GM12878 (cell line): ENCODE data around the gene GIMAP1. TPM values are rescaled to one million over a fixed set of nuclear protein-coding genes. Genes with fewer than 3 reads are reported as not detected.

Source experiments
- ATAC-seq: fragments of 200-7000 bp; cut with Tn5 transposase; 3 replicates; pipeline ENCODE4 v1.9.1; 2020; ENCODE audit warnings: mild to moderate bottlenecking, moderate library complexity
- BruUV-seq: library from RNA; stranded (reverse); fragments of 400-500 nt; replicated peaks from 2 replicates; lab custom pipeline; 2021; lab: Mats Ljungman, UMichigan
- CTCF ChIA-PET: fragments of 300-600 bp; sonication (Branson Sonifier 250); formaldehyde crosslinking; extraction: SDS; loops from one replicate; lab custom pipeline; 2021; ENCODE audit warnings: inconsistent platforms; lab: Yijun Ruan, JAX
- POLR2A ChIA-PET: fragments of 350-600 bp; formaldehyde crosslinking; extraction: SDS; loops from one replicate; lab custom pipeline; 2021; ENCODE audit warnings: inconsistent platforms; lab: Charles Lee
- RAD21 ChIA-PET: fragments of 300-600 bp; sonication (Branson Sonifier 250); formaldehyde crosslinking; loops from one replicate; lab custom pipeline; 2023; ENCODE audit warnings: antibody characterized with exemption; ENCODE audit not compliant: unreplicated experiment; lab: Charles Lee
- SMC1A ChIA-PET: fragments of 300-600 bp; sonication (Branson Sonifier 250); formaldehyde crosslinking; loops from one replicate; lab custom pipeline; 2023; ENCODE audit not compliant: unreplicated experiment, uncharacterized antibody; lab: Charles Lee
- DNase-seq: peaks from one replicate; pipeline ENCODE4 v3.0.0-alpha.2; 2011; ENCODE audit warnings: low read depth, low spot score
- FAIRE-seq: peaks from 3 replicates; lab custom pipeline; 2011; peaks lifted over from hg19 to GRCh38; lab: Jason Lieb, UNC
- H2AFZ ChIP-seq: 2 replicates; pipeline ENCODE4 v1.6.0; 2011; ENCODE audit warnings: low read depth, low read length, control low read depth; ENCODE audit not compliant: control insufficient read depth
- H3K27ac ChIP-seq: 2 replicates; pipeline ENCODE4 v1.5.1; 2011; ENCODE audit warnings: control low read depth; ENCODE audit not compliant: control insufficient read depth, insufficient read depth
- H3K27me3 ChIP-seq, 2 experiments: replicated peaks in 1 of 2; 2 replicates each; pipeline versions ENCODE4 v1.6.0 to v1.6.1; 2011; ENCODE audit warnings: low read length in 1 of 2; ENCODE audit not compliant: control insufficient read depth in 2 of 2, insufficient read depth in 2 of 2
- H3K36me3 ChIP-seq, 2 experiments: 2 replicates each; pipeline ENCODE4 v1.5.1; 2011; ENCODE audit warnings: low read length in 1 of 2; ENCODE audit not compliant: control insufficient read depth in 2 of 2, insufficient read depth in 2 of 2
- H3K4me1 ChIP-seq: 2 replicates; pipeline ENCODE4 v1.6.1; 2011; ENCODE audit warnings: mild to moderate bottlenecking, low read length, moderate library complexity, mixed read lengths; ENCODE audit not compliant: control insufficient read depth, insufficient read depth
- H3K4me2 ChIP-seq: 2 replicates; pipeline ENCODE4 v1.6.0; 2011; ENCODE audit warnings: control low read depth; ENCODE audit not compliant: control insufficient read depth, insufficient read depth
- H3K4me3 ChIP-seq: fragments of 200-600 bp; sonication (generic); 2 replicates; pipeline ENCODE4 v1.5.1; 2016
- H3K79me2 ChIP-seq: 2 replicates; pipeline ENCODE4 v1.6.0; 2011; ENCODE audit warnings: low read length; ENCODE audit not compliant: control insufficient read depth, insufficient read depth
- H3K9ac ChIP-seq: 2 replicates; pipeline ENCODE4 v1.8.0; 2011; ENCODE audit warnings: low read length, control low read depth, mixed read lengths; ENCODE audit not compliant: control insufficient read depth, insufficient read depth
- H3K9me3 ChIP-seq: replicated peaks from 3 replicates; pipeline ENCODE4 v1.5.1; 2011; ENCODE audit warnings: mild to moderate bottlenecking, low read length; ENCODE audit not compliant: control insufficient read depth, insufficient read depth
- H4K20me1 ChIP-seq: 2 replicates; pipeline ENCODE4 v1.6.0; 2011; ENCODE audit not compliant: control insufficient read depth, insufficient read depth
- CBX3 ChIP-seq: fragments of 200-600 bp; sonication (generic); IDR thresholded peaks from 2 replicates; pipeline ENCODE4 v1.6.1; 2016; ENCODE audit warnings: low read depth, borderline replicate concordance
- CHD4 ChIP-seq: fragments of 200-600 bp; sonication (generic); IDR thresholded peaks from 2 replicates; pipeline ENCODE4 v1.6.1; 2016; ENCODE audit warnings: mild to moderate bottlenecking
- CREM ChIP-seq: IDR thresholded peaks from 2 replicates; pipeline ENCODE4 v1.6.1; 2014; ENCODE audit warnings: antibody characterized with exemption, low read depth
- FOXM1 ChIP-seq: IDR thresholded peaks from 2 replicates; pipeline ENCODE4 v1.6.1; 2012; ENCODE audit warnings: low read depth, mild to moderate bottlenecking, inconsistent platforms, low read length, moderate library complexity
- HDAC2 ChIP-seq: fragments of 200-600 bp; sonication (generic); IDR thresholded peaks from 2 replicates; pipeline ENCODE4 v1.6.1; 2017
- NFIC ChIP-seq: IDR thresholded peaks from 2 replicates; pipeline ENCODE4 v1.6.1; 2012; ENCODE audit warnings: low read depth, mild to moderate bottlenecking, inconsistent platforms, low read length, moderate library complexity
- NFYB ChIP-seq: IDR thresholded peaks from 2 replicates; pipeline ENCODE4 v1.6.1; 2011; ENCODE audit warnings: low read depth, mild to moderate bottlenecking, low read length, improper control_type of control experiment, moderate library complexity; ENCODE audit not compliant: insufficient read depth
- NR2C1 ChIP-seq: fragments of 450-650 bp; IDR thresholded peaks from 2 replicates; pipeline ENCODE4 v1.6.1; 2017; ENCODE audit warnings: antibody characterized with exemption, mild to moderate bottlenecking, moderate library complexity
- PAX8 ChIP-seq: fragments of 450-650 bp; IDR thresholded peaks from 2 replicates; pipeline ENCODE4 v1.6.1; 2017; ENCODE audit warnings: mild to moderate bottlenecking, moderate library complexity
- POLR2AphosphoS5 ChIP-seq: IDR thresholded peaks from 2 replicates; pipeline ENCODE4 v1.6.1; 2011; ENCODE audit warnings: mild to moderate bottlenecking, low read length, inconsistent platforms
- RELA ChIP-seq: fragments of 450-650 bp; IDR thresholded peaks from 2 replicates; pipeline ENCODE4 v1.8.0; 2014; ENCODE audit warnings: borderline replicate concordance; ENCODE audit not compliant: partially characterized antibody
- SREBF1 ChIP-seq: IDR thresholded peaks from 2 replicates; pipeline ENCODE4 v1.6.1; 2012; ENCODE audit warnings: mild to moderate bottlenecking, low read length
- ZNF274 ChIP-seq: IDR thresholded peaks from one replicate; pipeline ENCODE4 v1.8.0; 2011; ENCODE audit not compliant: insufficient read length, insufficient read depth
- ZSCAN29 ChIP-seq: fragments of 450-650 bp; IDR thresholded peaks from 2 replicates; pipeline ENCODE4 v1.6.1; 2017; ENCODE audit warnings: mild to moderate bottlenecking, moderate library complexity
- WGBS: methylation state at CpG from one replicate; pipeline ENCODE4 v1.1.6; 2016; ENCODE audit warnings: low lambda C conversion rate; ENCODE audit not compliant: insufficient replicate concordance, insufficient coverage; ENCODE audit errors: missing lambda C conversion rate; 5-methylcytosine and 5-hydroxymethylcytosine counted together
- in situ Hi-C: fragments of 300-500 bp; cut with MboI; formaldehyde crosslinking; loops from 9 replicates; pipeline ENCODE4 v1.14.3; 2018; ENCODE audit warnings: mixed read lengths
- intact Hi-C: fragments of 100-400 bp; cut with micrococcal nuclease; formaldehyde crosslinking; loops from one replicate; pipeline ENCODE4 v1.14.2; 2022; ENCODE audit not compliant: unreplicated experiment
- polyA plus RNA-seq, 11 experiments: library from polyadenylated mRNA; depleted of rRNA in 4 of 11; unstranded in 6 of 11; stranded (reverse) in 5 of 11; fragments of >200 nt; fragmentation: Nextera tagmentation in 4 of 11; fragmentation: Illumina TruSeq in 1 of 11; extraction: Ambion mirVana in 4 of 11; extraction: Trizol in 1 of 11; gene quantifications; 1 replicate in 1 of 11; 2 replicates in 10 of 11; pipeline versions ENCODE4 v1.2.1 to v1.2.3, GENCODE V29; 2011 to 2016; ENCODE audit warnings: inconsistent platforms in 2 of 11, missing spikeins in 2 of 11, low read depth in 1 of 11
- total RNA-seq, 4 experiments: library from RNA; depleted of rRNA in 3 of 4; stranded (reverse); fragments of >200 nt in 3 of 4; fragmentation: Illumina TruSeq in 1 of 4; extraction: Trizol in 1 of 4; gene quantifications; 2 replicates each; pipeline versions ENCODE4 v1.2.1 to v1.2.3, GENCODE V29; 2013 to 2021
- TF ChIP-seq, protein P1 (sequence below): fragments of 450-650 bp; IDR thresholded peaks from 2 replicates; pipeline ENCODE4 v1.6.1; 2017; ENCODE audit warnings: mild to moderate bottlenecking, moderate library complexity
- TF ChIP-seq, protein P2 (sequence below): IDR thresholded peaks from 2 replicates; pipeline ENCODE4 v1.6.1; 2011; ENCODE audit warnings: mild to moderate bottlenecking, low read depth, low read length, moderate library complexity; ENCODE audit not compliant: insufficient replicate concordance

GIMAP1 gene
- total and polyA plus RNA-seq, 10 of the 15 experiments (the other 5 are each of a cell fraction or from before 2014, with no cell fraction given) = 0.16 to 1.9 (median 1.1) TPM

GRCh38 chr7:150715738-150716137 lies 675 bp upstream of the GIMAP1 start:
- H3K4me2 ChIP-seq = peak overlapping the region; percentile 56
- FAIRE-seq (no peak), ATAC-seq (no peak), DNase-seq (no peak)
- H3K4me3 ChIP-seq = peak overlapping the region; percentile 74
- POLR2A ChIA-PET = interaction anchor here (1.5 kb wide), 1 partner anchor 30 kb away, joined by 3 read pairs; the partner anchor contains the start of gene GIMAP2
- H3K36me3 ChIP-seq = peaks cover 0 to 1% of the 10 kb centered on the region in 2 experiments; a peak in 1 of 4 replicates
- peaks cover 8% of the 10 kb centered on the region for H3K79me2 ChIP-seq
- CTCF ChIA-PET = interaction anchor here (1.2 kb wide), 1 partner anchor 41 kb away, joined by 3 read pairs; no protein-coding TSS in a partner anchor
- no peaks in the 10 kb centered on the region for H3K27me3 ChIP-seq
- BruUV-seq = no TSS peak
- TF ChIP-seq CHD4 = no peak
- no peak for TF ChIP-seq SREBF1
- no peak for TF ChIP-seq NFIC
- TF ChIP-seq ZNF274 = no peak
- TF ChIP-seq FOXM1 = no peak
- no peak for TF ChIP-seq NFYB
- TF ChIP-seq NR2C1 = no peak
- TF ChIP-seq HDAC2 = no peak
- TF ChIP-seq, protein P1, sequence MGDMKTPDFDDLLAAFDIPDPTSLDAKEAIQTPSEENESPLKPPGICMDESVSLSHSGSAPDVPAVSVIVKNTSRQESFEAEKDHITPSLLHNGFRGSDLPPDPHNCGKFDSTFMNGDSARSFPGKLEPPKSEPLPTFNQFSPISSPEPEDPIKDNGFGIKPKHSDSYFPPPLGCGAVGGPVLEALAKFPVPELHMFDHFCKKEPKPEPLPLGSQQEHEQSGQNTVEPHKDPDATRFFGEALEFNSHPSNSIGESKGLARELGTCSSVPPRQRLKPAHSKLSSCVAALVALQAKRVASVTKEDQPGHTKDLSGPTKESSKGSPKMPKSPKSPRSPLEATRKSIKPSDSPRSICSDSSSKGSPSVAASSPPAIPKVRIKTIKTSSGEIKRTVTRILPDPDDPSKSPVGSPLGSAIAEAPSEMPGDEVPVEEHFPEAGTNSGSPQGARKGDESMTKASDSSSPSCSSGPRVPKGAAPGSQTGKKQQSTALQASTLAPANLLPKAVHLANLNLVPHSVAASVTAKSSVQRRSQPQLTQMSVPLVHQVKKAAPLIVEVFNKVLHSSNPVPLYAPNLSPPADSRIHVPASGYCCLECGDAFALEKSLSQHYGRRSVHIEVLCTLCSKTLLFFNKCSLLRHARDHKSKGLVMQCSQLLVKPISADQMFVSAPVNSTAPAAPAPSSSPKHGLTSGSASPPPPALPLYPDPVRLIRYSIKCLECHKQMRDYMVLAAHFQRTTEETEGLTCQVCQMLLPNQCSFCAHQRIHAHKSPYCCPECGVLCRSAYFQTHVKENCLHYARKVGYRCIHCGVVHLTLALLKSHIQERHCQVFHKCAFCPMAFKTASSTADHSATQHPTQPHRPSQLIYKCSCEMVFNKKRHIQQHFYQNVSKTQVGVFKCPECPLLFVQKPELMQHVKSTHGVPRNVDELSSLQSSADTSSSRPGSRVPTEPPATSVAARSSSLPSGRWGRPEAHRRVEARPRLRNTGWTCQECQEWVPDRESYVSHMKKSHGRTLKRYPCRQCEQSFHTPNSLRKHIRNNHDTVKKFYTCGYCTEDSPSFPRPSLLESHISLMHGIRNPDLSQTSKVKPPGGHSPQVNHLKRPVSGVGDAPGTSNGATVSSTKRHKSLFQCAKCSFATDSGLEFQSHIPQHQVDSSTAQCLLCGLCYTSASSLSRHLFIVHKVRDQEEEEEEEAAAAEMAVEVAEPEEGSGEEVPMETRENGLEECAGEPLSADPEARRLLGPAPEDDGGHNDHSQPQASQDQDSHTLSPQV = no peak
- TF ChIP-seq CBX3 = no peak
- TF ChIP-seq CREM = no peak
- TF ChIP-seq RELA = no peak
- TF ChIP-seq POLR2AphosphoS5 = no peak
- no peak for TF ChIP-seq PAX8
- no peak for TF ChIP-seq ZSCAN29
- TF ChIP-seq, protein P2, sequence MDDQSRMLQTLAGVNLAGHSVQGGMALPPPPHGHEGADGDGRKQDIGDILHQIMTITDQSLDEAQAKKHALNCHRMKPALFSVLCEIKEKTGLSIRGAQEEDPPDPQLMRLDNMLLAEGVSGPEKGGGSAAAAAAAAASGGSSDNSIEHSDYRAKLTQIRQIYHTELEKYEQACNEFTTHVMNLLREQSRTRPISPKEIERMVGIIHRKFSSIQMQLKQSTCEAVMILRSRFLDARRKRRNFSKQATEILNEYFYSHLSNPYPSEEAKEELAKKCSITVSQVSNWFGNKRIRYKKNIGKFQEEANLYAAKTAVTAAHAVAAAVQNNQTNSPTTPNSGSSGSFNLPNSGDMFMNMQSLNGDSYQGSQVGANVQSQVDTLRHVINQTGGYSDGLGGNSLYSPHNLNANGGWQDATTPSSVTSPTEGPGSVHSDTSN = no peak
- SMC1A ChIA-PET = interaction anchor here (0.9 to 1.8 kb wide), 4 partner anchors 17 to 46 kb away, joined by 3 to 8 read pairs (median 6); no protein-coding TSS in a partner anchor
- RAD21 ChIA-PET = interaction anchor here (1.7 to 2.2 kb wide), 2 partner anchors 30 to 40 kb away, joined by 4 to 7 read pairs; partner anchors contain the start of gene GIMAP2
- no peaks in the 10 kb centered on the region; the same call in 1 of the 3 replicates for H3K9me3 ChIP-seq
- H3K27ac ChIP-seq = peak overlapping the region; percentile 37
- peak overlapping the region; percentile 70 for H2AFZ ChIP-seq
- in situ Hi-C loops (no loop called here), intact Hi-C loops (no loop called here)
- no peaks in the 10 kb centered on the region for H4K20me1 ChIP-seq
- 64% methylated on average over 4 of the region's 4 CpGs for WGBS
- H3K4me1 ChIP-seq = peaks cover 7% of the 10 kb centered on the region
- H3K9ac ChIP-seq = no peak overlapping the region
